ENCODE measurements around the gene RASA3. TPM values are rescaled to one million over a fixed set of nuclear protein-coding genes. Genes with fewer than 3 reads are reported as not detected.

Gene RASA3
- total RNA-seq, 2 donors from 2014 or later = 6.5 to 9.0 TPM

GRCh38 chr13:113937073-113937472, 195.3 kb downstream of the RASA3 start:
- intact Hi-C loops (cut with DNase I, micrococcal nuclease) = no loop called here
- DNase-seq (no peak), ATAC-seq (peak; percentile 46)

DNA sequence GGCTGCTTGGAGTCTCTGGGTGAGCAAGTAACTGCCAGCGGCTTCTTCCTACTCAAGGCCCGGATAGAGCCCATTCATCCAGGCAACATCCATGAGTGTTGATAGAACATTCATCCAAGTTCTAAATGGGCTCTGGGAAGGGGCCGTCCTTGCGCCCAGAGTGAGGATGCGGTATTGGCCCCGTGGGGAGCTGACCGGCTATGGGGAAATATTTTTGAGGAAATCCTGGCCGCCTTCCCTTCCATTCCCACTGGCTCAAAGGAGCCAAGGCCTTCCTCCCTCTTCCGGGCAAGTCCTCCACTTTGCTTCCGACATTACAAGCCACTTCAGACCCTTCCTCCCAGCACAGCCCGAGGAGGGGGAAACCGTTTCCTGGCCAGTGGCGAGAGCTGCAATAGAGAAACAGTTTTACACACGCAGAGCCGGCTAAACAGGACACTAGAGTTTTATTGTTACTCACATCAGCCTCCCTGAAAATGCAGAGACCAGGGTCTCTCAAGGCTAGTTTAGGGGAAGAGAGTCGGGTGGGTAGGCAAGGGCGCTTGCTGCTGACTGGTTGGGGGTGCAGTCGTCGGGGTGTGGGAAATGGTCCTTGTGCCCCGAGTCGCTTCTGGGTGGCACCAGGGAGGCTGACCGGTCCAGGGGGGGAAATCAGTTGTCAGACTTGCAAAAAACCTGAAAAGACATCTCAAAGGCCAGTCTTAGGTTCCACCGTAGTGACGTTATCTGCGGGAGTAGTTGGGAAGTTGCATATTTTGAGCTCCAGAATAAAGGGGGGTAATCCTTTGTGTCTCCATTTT, 196.1 kb downstream of the RASA3 start:
- no peak for DNase-seq
- intact Hi-C loops (cut with DNase I, micrococcal nuclease) = no loop called here
- no peak for ATAC-seq

- ATAC-seq (no peak), DNase-seq (no peak)
- intact Hi-C loops (cut with DNase I, micrococcal nuclease) = no loop called here
These were observed 197.2 kb downstream of the RASA3 start for GRCh38 chr13:113935001-113935844.

DNA sequence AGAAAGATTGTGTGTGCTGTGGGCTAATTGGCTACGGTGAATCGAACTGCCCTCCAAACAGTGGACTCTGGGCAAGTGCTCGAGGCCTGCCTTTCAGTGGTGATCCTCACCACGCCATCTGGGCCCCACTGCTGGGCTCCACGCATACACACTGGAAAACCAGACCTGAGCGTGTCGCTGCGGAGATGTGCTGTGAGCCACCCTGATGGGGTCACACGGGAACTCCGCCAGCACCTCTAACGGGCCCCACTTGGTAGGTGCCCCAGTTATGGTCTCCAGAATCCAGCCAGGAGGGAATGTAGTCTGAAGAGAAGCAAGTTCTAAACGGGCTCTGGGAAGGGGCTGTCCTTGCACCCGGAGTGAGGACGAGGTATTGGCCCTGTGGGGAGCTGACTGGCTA, 197.8 kb downstream of the RASA3 start:
- ATAC-seq (no peak), DNase-seq (no peak)
- intact Hi-C loops (cut with DNase I, micrococcal nuclease) = no loop called here

- no peak for ATAC-seq
- no peak for DNase-seq
- intact Hi-C loops (cut with DNase I, micrococcal nuclease) = no loop called here
These were observed 198.5 kb downstream of the RASA3 start for GRCh38 chr13:113933901-113934300.

GRCh38 chr13:113931841-113932459, 200.5 kb downstream of the RASA3 start:
- no peak for DNase-seq
- ATAC-seq = no peak
- intact Hi-C loops (cut with DNase I, micrococcal nuclease) = no loop called here

DNA sequence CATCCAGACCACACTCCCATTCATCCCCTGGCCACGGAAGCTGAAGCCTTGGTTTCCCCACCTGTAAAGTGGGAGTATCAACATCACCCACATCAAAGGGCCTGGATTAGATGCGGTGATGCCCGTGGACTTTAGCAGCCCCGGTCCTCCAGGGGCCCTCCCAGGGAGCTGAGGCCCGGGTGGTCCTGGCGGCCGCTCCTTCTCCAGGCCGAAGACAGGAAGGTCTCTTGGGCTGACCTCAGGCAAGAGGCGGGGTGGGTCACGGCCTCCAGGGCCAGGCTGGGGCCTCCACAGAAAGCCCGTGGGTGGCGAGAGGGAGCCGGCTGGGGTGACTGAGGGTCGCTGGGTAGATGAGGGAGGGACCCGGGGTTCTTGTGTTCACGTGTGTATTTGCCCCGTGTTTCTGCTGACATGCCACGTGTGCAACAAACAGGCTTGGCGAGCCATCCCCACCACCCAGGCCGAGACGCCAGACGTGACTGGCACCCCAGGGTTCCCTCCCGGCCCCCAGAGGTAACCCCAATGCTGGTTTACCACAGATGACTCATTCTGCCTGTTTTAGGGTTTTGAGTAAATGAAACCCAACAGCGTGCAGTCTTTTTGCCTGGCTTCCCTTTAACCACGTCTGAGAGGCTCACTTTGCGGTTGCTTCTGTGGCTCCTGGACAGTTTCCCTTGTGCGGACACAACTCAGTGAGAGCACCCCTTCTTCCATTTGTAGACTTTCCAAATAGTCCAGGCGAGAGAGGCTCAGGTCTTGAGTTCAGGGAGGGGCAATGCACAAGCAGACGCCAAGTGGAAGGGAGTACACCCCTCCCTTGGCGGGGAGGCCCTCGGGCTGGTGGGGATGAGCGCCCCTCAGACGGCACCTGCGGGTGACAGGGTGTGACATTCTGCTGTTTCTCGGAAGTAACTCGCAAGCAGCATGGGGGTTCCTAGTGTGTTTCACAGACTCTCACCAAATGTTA, 201.5 kb downstream of the RASA3 start:
- DNase-seq = peak in 1 of 2 donors; percentile 21
- ATAC-seq = no peak
- intact Hi-C loops (cut with DNase I, micrococcal nuclease) = no loop called here

DNA sequence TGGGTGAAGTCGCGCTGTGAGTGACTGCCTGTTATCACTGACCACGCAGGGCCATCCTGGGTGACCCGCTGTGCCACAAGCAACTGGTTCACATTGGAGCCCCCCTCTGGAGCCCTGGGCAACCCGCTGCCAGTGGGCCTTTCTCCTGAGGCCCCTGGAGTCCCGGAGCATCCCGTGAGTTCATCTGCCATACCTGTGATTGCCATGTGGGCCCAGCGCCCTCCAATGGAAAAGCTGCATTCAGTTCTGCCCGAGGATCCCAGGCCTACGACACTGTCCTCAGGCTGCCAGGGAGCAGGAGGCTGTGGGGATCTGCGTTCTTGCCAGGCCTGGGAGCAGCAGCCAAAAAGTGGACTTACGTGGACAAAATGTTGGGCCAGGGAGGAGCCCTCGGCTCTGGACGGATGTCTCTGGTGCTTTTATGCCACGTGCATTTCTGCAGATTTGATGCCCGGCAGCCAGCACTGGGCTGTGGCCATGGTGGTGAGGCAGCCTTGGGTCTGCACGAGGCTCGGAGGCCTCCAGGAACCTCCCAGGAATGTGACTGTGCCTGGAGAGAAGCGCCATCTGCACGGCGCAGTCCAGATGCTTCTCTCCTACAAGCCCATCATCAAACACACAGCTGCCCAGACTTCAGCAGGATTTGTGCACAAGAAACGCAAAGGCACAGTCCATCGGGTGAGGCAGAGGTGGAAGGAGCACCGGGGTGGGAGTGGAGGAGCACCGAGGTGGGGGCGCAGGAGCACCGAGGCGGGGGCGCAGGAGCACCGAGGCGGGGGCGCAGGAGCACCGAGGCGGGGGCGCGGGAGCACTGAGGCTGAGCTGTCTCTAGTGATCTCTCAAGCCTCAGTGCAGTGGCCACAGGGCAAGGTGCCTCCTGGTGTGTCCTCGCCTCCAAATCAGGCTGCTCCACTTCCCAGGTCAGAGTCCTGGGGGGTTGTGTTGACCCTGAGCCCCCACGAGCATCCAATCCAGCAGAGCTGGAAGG, 202.5 kb downstream of the RASA3 start:
- intact Hi-C loops (cut with DNase I, micrococcal nuclease) = no loop called here
- no peak for ATAC-seq
- DNase-seq = peak in 1 of 2 donors; percentile 18

- ATAC-seq = peak; percentile 23
- DNase-seq = peak in 1 of 2 donors; percentile 51
These were observed 203.5 kb downstream of the RASA3 start for GRCh38 chr13:113928685-113929627.

More at GRCh38 chr13:113928685-113929627, 203.5 kb downstream of the RASA3 start:
- intact Hi-C loops (cut with DNase I, micrococcal nuclease) = no loop called here

Other genes starting within 250 kb of the RASA3 start
- gene C13orf46, start 158.5 kb downstream of the RASA3 start, total RNA-seq = 1 to 10 TPM in 1 of 2 donors, under 1 TPM in 1; 0.75 to 3.4 TPM
- gene CFAP97D2, start 46.6 kb upstream of the RASA3 start, total RNA-seq = not detected
- gene CDC16, start 102.3 kb upstream of the RASA3 start, total RNA-seq = 10 to 100 TPM; 44.5 to 45.1 TPM
- gene UPF3A, start 149.0 kb upstream of the RASA3 start, total RNA-seq = 10 to 100 TPM; 29.0 to 32.6 TPM
- gene CHAMP1, start 181.9 kb upstream of the RASA3 start, total RNA-seq = 10 to 100 TPM; 14.5 to 16.6 TPM

Data from left colon (tissue), 2 donors.